Type B pancreatic cell (in vitro differentiated cells): ENCODE data around the gene RPL3. TPM values are rescaled to one million over a fixed set of nuclear protein-coding genes. Genes with fewer than 3 reads are reported as not detected.

Experiments used
- DNase-seq: peaks from one replicate; pipeline ENCODE4 v3.0.0; 2021; ENCODE audit warnings: mixed read lengths; ENCODE audit not compliant: unreplicated experiment; ENCODE audit errors: extremely low spot score
- H3K27ac Mint-ChIP-seq: 2 replicates; pipeline ENCODE4 v1.8.0; 2021; ENCODE audit warnings: mild to moderate bottlenecking, mixed read lengths
- H3K27me3 Mint-ChIP-seq: 2 replicates; pipeline ENCODE4 v1.8.0; 2021; ENCODE audit warnings: mixed read lengths
- H3K36me3 Mint-ChIP-seq: 2 replicates; pipeline ENCODE4 v1.8.0; 2021; ENCODE audit warnings: mixed read lengths
- H3K4me1 Mint-ChIP-seq: one replicate; pipeline ENCODE4 v1.8.0; 2021; ENCODE audit warnings: mixed read lengths; ENCODE audit not compliant: unreplicated experiment
- H3K4me3 Mint-ChIP-seq: 2 replicates; pipeline ENCODE4 v1.8.0; 2021; ENCODE audit warnings: mild to moderate bottlenecking, mixed read lengths
- H3K9me3 Mint-ChIP-seq: 2 replicates; pipeline ENCODE4 v1.8.0; 2021; ENCODE audit warnings: mixed read lengths
- CTCF ChIP-seq: fragments of 200-600 bp; sonication (generic); conservative IDR thresholded peaks from 2 replicates; pipeline ENCODE4 v1.5.0; 2021; ENCODE audit warnings: antibody characterized with exemption, mild to moderate bottlenecking
- total RNA-seq: library from RNA; stranded (reverse); gene quantifications from 2 replicates; pipeline ENCODE4 v1.2.1, GENCODE V29; 2021; ENCODE audit warnings: low replicate concordance

The RPL3 gene
- total RNA-seq, 1 donor from 2014 or later: 2,431 TPM

DNA sequence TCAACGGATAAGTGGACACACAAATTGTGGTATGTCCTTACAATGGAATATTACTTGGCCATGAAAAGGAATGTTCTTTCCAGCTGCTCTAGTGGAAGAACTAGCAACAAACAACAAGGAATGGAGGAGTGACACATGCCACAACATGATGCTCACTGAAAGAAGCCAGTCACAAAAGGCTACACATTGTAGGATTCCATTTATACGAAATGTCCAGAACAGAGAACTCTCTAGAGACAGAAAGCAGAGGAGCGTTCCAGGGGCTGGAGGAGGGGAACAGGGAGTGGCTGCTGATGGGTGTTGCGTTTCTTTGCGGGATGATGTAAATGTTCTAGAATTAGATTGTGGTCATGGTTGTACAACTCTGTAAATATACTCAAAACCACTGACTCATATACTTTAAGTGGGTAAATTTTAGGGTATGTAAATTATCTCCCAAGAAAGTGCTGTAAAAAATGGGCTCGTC, 42.2 kb downstream of the RPL3 start:
- Mint-ChIP-seq H3K27me3 (no peaks in the 10 kb centered on the region), H3K36me3 (no peaks in the 10 kb centered on the region), H3K27ac (no peak overlapping the region), H3K4me3 (no peak overlapping the region), H3K9me3 (peaks cover 5% of the 10 kb centered on the region), H3K4me1 (peaks cover 6% of the 10 kb centered on the region)
- no peak for DNase-seq
- no peak for TF ChIP-seq CTCF

GRCh38 chr22:39276440-39277141, 42.8 kb downstream of the RPL3 start:
- H3K27ac Mint-ChIP-seq: no peak overlapping the region
- no peaks in the 10 kb centered on the region for H3K36me3 Mint-ChIP-seq

DNA sequence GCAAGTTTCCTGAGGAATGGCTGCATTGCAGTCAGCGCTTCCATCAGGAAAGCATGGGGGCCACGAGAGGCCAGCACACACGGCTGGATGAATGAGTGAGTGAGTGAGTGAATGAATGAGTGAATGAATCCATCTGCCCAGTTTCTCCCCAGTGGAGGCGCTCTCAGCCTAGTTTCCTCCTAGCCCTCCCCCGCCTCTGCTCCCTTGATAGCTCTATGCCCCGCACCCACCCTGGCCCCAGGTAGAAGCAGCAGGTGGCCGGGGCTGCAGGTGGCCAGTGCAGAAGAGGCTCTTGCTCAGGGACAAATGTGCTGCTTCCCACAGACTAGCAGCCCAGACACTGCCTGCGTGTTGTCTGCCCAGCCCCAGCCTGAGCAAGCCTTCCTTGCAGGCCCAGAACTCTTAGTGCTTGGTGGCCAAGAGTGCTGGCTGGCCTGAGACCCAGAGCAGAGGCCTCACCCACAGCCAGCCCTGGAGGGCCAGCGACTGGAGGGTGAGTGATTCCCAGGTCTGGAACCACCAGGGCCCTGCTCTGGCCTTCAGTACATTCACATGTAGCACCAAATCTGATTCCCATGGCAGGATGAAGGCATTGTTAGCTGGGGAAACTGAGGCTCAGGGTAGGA, 43.5 kb downstream of the RPL3 start:
- Mint-ChIP-seq H3K27me3 (no peaks in the 10 kb centered on the region), H3K36me3 (no peaks in the 10 kb centered on the region), H3K9me3 (peaks cover 5% of the 10 kb centered on the region), H3K27ac (no peak overlapping the region), H3K4me3 (no peak overlapping the region), H3K4me1 (peaks cover 6% of the 10 kb centered on the region)
- no peak for DNase-seq
- TF ChIP-seq CTCF: no peak

More at GRCh38 chr22:39276440-39277141, 42.8 kb downstream of the RPL3 start:
- DNase-seq: no peak
- no peaks in the 10 kb centered on the region for H3K27me3 Mint-ChIP-seq
- TF ChIP-seq CTCF: no peak
- H3K4me1 Mint-ChIP-seq: peaks cover 6% of the 10 kb centered on the region
- H3K4me3 Mint-ChIP-seq: no peak overlapping the region
- peaks cover 5% of the 10 kb centered on the region for H3K9me3 Mint-ChIP-seq

DNA sequence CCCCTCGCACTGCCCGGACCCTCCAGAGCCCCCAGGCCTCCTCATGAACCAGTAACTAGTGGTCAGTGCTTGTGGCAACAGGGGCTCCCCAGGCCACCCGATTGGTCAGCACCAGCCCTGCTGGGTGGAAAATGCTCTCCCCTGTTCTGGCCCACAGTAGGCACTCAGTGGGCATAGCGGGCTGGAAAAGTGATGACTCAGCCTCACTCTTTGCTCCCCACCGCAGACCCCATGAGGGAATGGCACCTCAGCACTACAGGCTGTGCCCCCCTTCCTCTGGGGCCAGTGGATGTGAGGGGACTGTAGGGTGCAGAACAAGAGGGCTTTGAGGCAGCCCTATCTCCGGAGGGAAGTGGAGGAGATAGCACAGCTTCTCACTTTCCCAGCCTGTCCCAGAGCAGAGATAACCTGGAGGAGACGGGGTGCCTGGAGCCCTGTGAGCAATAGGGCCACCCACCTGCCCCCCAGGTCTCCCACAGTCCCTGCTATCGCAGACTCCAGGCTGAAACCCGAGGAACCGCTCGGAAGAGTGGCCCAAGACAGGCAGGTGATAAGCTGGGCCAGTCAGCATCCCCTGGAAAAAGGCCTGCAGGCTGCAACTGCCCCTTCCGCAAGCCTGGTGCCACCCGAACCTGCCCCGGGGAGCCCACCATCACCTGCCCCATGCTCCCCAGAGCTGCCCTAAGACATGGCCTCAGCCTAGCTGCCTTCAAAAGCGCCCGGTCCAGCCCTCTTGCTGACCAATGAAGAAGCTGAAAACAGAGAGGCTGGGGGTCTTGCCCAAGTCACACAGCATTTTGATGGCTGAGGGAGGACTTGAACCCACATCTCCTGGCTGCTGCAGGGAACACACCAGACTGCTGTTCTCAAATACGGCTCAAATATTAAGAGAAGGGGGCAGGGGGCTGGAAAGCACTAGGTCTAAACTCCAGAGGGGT, 45.2 kb downstream of the RPL3 start:
- Mint-ChIP-seq H3K4me3 (no peak overlapping the region), H3K4me1 (peaks cover under 1% of the 10 kb centered on the region), H3K36me3 (no peaks in the 10 kb centered on the region), H3K27ac (no peak overlapping the region), H3K9me3 (peaks cover 5% of the 10 kb centered on the region), H3K27me3 (no peaks in the 10 kb centered on the region)
- DNase-seq: no peak
- no peak for TF ChIP-seq CTCF

DNA sequence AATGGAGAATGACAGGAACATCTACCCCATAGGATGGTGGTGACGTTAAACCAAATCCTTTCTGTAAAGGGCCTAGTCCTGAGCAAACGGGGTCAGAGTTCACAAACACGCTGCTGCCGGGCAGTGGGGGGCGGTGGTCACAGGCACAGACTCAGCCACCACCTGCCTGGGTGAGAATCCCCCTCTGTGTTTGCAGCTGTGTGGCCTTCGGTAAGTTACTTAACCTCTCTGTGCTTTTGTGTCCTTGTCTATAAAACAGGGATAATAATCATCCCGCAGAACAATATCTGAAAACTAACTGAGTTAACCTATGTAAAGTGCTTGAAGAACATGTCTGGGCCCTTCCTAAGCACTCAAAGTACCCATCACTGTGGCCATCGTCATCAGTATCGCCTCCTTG, 48.6 kb downstream of the RPL3 start:
- no peak for DNase-seq
- no peak overlapping the region for H3K4me3 Mint-ChIP-seq
- no peaks in the 10 kb centered on the region for H3K27me3 Mint-ChIP-seq
- no peaks in the 10 kb centered on the region for H3K36me3 Mint-ChIP-seq
- no peaks in the 10 kb centered on the region for H3K4me1 Mint-ChIP-seq
- no peak overlapping the region for H3K27ac Mint-ChIP-seq
- TF ChIP-seq CTCF: no peak
- no peaks in the 10 kb centered on the region for H3K9me3 Mint-ChIP-seq
